Vagina (tissue), 2 donors: Measurements from ENCODE around the gene KPNA3. TPM values are rescaled to one million over a fixed set of nuclear protein-coding genes. Genes with fewer than 3 reads are reported as not detected.
"Not testable (repeated sequence)": the region's sequence is repeated elsewhere in the genome, so short reads cannot be mapped to it uniquely, and the experiment has no call there.

Source experiments
- DNase-seq, 2 donors: peaks; one replicate each; pipeline ENCODE4 v3.0.0-alpha.2; 2017; ENCODE audit errors: extremely low spot score in 2 of 2
- H3K27ac ChIP-seq: fragments of 200-600 bp; sonication (generic); one replicate; pipeline ENCODE4 v1.5.1; 2019
- H3K27me3 ChIP-seq: fragments of 200-600 bp; sonication (generic); one replicate; pipeline ENCODE4 v1.5.1; 2019
- H3K36me3 ChIP-seq, 2 donors: fragments of 200-600 bp; sonication (generic); one replicate each; pipeline ENCODE4 v1.5.1; 2017 to 2019
- H3K4me1 ChIP-seq: fragments of 200-600 bp; sonication (generic); one replicate; pipeline ENCODE4 v1.5.1; 2019
- H3K4me3 ChIP-seq, 2 donors: fragments of 200-600 bp; sonication (generic); 1 replicate in 1 of 2; 2 replicates in 1 of 2; pipeline ENCODE4 v1.5.1; 2016 to 2019
- H3K9me3 ChIP-seq: fragments of 200-600 bp; sonication (generic); one replicate; pipeline ENCODE4 v1.5.1; 2019
- CTCF ChIP-seq, 3 experiments: fragments of 450-650 bp in 2 of 3; fragments of 200-600 bp in 1 of 3; sonication (generic) in 1 of 3; IDR thresholded peaks; one replicate each; pipeline ENCODE4 v1.5.1; 2017 to 2019; ENCODE audit warnings: antibody characterized with exemption in 3 of 3, mild to moderate bottlenecking in 2 of 3, moderate library complexity in 2 of 3
- POLR2A ChIP-seq, 2 donors: fragments of 450-650 bp; IDR thresholded peaks; one replicate each; pipeline ENCODE4 v1.6.1; 2017; ENCODE audit warnings: antibody characterized with exemption in 2 of 2, mild to moderate bottlenecking in 2 of 2, moderate library complexity in 2 of 2
- POLR2AphosphoS5 ChIP-seq, 2 donors: sonication (generic); formaldehyde crosslinking; IDR thresholded peaks; one replicate each; pipeline ENCODE4 v1.9.0; 2017; ENCODE audit warnings: antibody characterized with exemption in 2 of 2, mild to moderate bottlenecking in 2 of 2, low read depth in 1 of 2; ENCODE audit not compliant: insufficient read depth in 1 of 2
- intact Hi-C: fragments of 100-400 bp; cut with DNase I; formaldehyde crosslinking; loops from one replicate; pipeline ENCODE4 v1.15.1; 2023
- total RNA-seq: library from RNA; depleted of rRNA; stranded (reverse); fragments of >200 nt; gene quantifications from one replicate; pipeline ENCODE4 v1.2.3, GENCODE V29; 2016

KPNA3 gene
- total RNA-seq, 1 donor from 2014 or later: 17.2 TPM

- Histone ChIP-seq H3K27ac (no peak overlapping the region), H3K9me3 (no peaks in the 10 kb centered on the region), H3K4me3 (no peak overlapping the region), H3K27me3 (no peaks in the 10 kb centered on the region), H3K36me3 (no peaks in the 10 kb centered on the region), H3K4me1 (no peaks in the 10 kb centered on the region)
- TF ChIP-seq CTCF (IDR thresholded peaks at IDR 0.05) (no peak), POLR2AphosphoS5 (IDR thresholded peaks at IDR 0.05; ENCODE audit: insufficient read depth in 1 of 2, low read depth in 1 of 2) (no peak), POLR2A (IDR thresholded peaks at IDR 0.05) (no peak)
- intact Hi-C loops: no loop called here
- DNase-seq: no peak
Measured at GRCh38 chr13:49807681-49808080, 15.2 kb upstream of the KPNA3 start.

GRCh38 chr13:49806126-49806536 lies 13.6 kb upstream of the KPNA3 start:
- no peaks in the 10 kb centered on the region for H3K9me3 ChIP-seq

GRCh38 chr13:49803047-49803446 lies 10.6 kb upstream of the KPNA3 start:
- DNase-seq, H3K36me3 ChIP-seq, H3K4me3 ChIP-seq, H3K4me1 ChIP-seq, intact Hi-C loops, H3K27me3 ChIP-seq, H3K9me3 ChIP-seq, H3K27ac ChIP-seq: not testable (repeated sequence)

More at GRCh38 chr13:49806126-49806536, 13.6 kb upstream of the KPNA3 start:
- DNase-seq: no peak
- Histone ChIP-seq H3K27me3 (no peaks in the 10 kb centered on the region), H3K4me1 (no peaks in the 10 kb centered on the region), H3K4me3 (no peak overlapping the region), H3K27ac (no peak overlapping the region), H3K36me3 (no peaks in the 10 kb centered on the region)
- intact Hi-C loops: no loop called here
- TF ChIP-seq CTCF (IDR thresholded peaks at IDR 0.05): no peak
- TF ChIP-seq POLR2AphosphoS5 (IDR thresholded peaks at IDR 0.05; ENCODE audit: insufficient read depth in 1 of 2, low read depth in 1 of 2): no peak
- TF ChIP-seq POLR2A (IDR thresholded peaks at IDR 0.05): no peak

- H3K27ac ChIP-seq: no peak overlapping the region
- TF ChIP-seq POLR2AphosphoS5 (IDR thresholded peaks at IDR 0.05; ENCODE audit: insufficient read depth in 1 of 2, low read depth in 1 of 2) (no peak), POLR2A (IDR thresholded peaks at IDR 0.05) (no peak), CTCF (IDR thresholded peaks at IDR 0.05) (no peak)
- intact Hi-C loops: no loop called here
- H3K36me3 ChIP-seq: no peaks in the 10 kb centered on the region
- H3K4me1 ChIP-seq: no peaks in the 10 kb centered on the region
- H3K9me3 ChIP-seq: no peaks in the 10 kb centered on the region
- no peaks in the 10 kb centered on the region for H3K27me3 ChIP-seq
- DNase-seq: no peak
- no peak overlapping the region for H3K4me3 ChIP-seq
Measured at GRCh38 chr13:49802426-49802825, 9.9 kb upstream of the KPNA3 start.

GRCh38 chr13:49791711-49792549 lies 552 bp downstream of the KPNA3 start:
- intact Hi-C loops: no loop called here
- no peak for DNase-seq

More at GRCh38 chr13:49791711-49792549, 552 bp downstream of the KPNA3 start:
- Histone ChIP-seq H3K4me3 (peak overlapping the region; percentile 82 to 92), H3K9me3 (no peaks in the 10 kb centered on the region), H3K27me3 (no peaks in the 10 kb centered on the region), H3K27ac (peak overlapping the region; percentile 91), H3K36me3 (no peaks in the 10 kb centered on the region), H3K4me1 (peaks cover 35% of the 10 kb centered on the region)
- TF ChIP-seq POLR2A (IDR thresholded peaks at IDR 0.05) (no peak), CTCF (IDR thresholded peaks at IDR 0.05) (no peak), POLR2AphosphoS5 (IDR thresholded peaks at IDR 0.05; ENCODE audit: insufficient read depth in 1 of 2, low read depth in 1 of 2) (no peak)
